ENCODE measurements around the gene GBA3.

Gene GBA3

DNA sequence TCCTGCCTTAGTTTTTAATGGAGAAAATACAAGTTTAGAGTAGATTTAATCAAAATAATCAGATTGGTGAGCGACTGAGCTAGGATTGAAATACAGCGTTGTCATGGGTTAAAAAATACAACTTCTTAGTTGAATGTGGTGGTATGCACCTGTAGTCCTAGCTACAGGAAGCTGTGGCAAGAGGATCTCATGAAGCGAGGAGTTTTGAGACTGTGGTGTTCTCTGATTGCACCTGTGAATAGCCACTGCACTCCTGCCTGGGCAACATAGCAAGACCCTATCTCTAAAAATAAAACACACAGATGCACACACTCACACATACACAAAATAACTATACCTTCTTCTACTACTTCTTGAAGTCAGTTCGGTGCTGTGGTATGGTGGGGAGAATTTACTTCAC lies 19.8 kb upstream of the GBA3 start:
- H3K4me3 ChIP-seq (ENCODE audit: low read length): no peak overlapping the region
- H2AFZ ChIP-seq (ENCODE audit: low read length): no peak overlapping the region
- H3K9me3 ChIP-seq (replicated peaks; ENCODE audit: insufficient read depth, low read length): no peaks in the 10 kb centered on the region
- peak; percentile 44 for DNase-seq
- H4K20me1 ChIP-seq (ENCODE audit: insufficient read depth, low read length): no peaks in the 10 kb centered on the region
- no peak overlapping the region for H3K9ac ChIP-seq (ENCODE audit: low read length)
- no peaks in the 10 kb centered on the region for H3K27me3 ChIP-seq (replicated peaks; ENCODE audit: insufficient read depth, low read length)
- H3K4me2 ChIP-seq (ENCODE audit: low read depth, low read length): no peak overlapping the region
- H3K9me2 ChIP-seq (replicated peaks; ENCODE audit: insufficient read depth, low read length): no peaks in the 10 kb centered on the region
- H3K36me3 ChIP-seq (replicated peaks; ENCODE audit: insufficient read depth, low read length): no peaks in the 10 kb centered on the region
- no peak overlapping the region for H3K27ac ChIP-seq (ENCODE audit: low read length)
- H3K4me1 ChIP-seq (ENCODE audit: low read length): peaks cover 7% of the 10 kb centered on the region
- no peaks in the 10 kb centered on the region for H3K79me2 ChIP-seq (ENCODE audit: low read length)
- TF ChIP-seq, protein P1, sequence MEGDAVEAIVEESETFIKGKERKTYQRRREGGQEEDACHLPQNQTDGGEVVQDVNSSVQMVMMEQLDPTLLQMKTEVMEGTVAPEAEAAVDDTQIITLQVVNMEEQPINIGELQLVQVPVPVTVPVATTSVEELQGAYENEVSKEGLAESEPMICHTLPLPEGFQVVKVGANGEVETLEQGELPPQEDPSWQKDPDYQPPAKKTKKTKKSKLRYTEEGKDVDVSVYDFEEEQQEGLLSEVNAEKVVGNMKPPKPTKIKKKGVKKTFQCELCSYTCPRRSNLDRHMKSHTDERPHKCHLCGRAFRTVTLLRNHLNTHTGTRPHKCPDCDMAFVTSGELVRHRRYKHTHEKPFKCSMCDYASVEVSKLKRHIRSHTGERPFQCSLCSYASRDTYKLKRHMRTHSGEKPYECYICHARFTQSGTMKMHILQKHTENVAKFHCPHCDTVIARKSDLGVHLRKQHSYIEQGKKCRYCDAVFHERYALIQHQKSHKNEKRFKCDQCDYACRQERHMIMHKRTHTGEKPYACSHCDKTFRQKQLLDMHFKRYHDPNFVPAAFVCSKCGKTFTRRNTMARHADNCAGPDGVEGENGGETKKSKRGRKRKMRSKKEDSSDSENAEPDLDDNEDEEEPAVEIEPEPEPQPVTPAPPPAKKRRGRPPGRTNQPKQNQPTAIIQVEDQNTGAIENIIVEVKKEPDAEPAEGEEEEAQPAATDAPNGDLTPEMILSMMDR (IDR thresholded peaks at IDR 0.05; ENCODE audit: low read length): no peak
- TF ChIP-seq EZH2phosphoT487 (IDR thresholded peaks at IDR 0.05; ENCODE audit: low read length): no peak
- H3F3A ChIP-seq (ENCODE audit: insufficient read depth, low read length): no peaks in the 10 kb centered on the region

DNA sequence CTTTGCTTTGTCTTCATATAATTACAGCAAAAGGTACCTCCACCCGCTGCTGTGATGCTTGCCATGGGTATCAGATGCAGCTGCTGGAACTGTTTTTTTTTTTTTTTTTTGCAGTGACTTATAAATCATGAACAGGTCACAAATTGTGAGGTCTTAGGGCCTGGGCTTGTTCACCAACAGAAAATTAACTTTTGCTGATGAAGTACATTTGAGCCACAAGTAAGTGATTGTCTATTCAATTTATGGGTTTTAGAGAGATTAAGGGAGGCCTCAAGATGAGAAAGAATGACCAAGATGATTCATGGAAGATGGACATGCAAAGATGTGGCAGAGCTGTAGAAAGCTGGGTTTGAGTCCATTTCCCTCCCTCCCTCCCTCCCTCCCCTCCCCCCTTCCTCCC lies 18.0 kb upstream of the GBA3 start:
- Histone ChIP-seq H3K27me3 (replicated peaks; ENCODE audit: insufficient read depth, low read length) (no peaks in the 10 kb centered on the region), H3K79me2 (ENCODE audit: low read length) (no peaks in the 10 kb centered on the region), H3K4me2 (ENCODE audit: low read depth, low read length) (no peak overlapping the region), H3K9me2 (replicated peaks; ENCODE audit: insufficient read depth, low read length) (no peaks in the 10 kb centered on the region), H2AFZ (ENCODE audit: low read length) (no peak overlapping the region), H3K4me3 (ENCODE audit: low read length) (no peak overlapping the region), H3K9ac (ENCODE audit: low read length) (no peak overlapping the region), H3K9me3 (replicated peaks; ENCODE audit: insufficient read depth, low read length) (no peaks in the 10 kb centered on the region), H3F3A (ENCODE audit: insufficient read depth, low read length) (no peaks in the 10 kb centered on the region), H3K27ac (ENCODE audit: low read length) (no peak overlapping the region), H3K4me1 (ENCODE audit: low read length) (no peaks in the 10 kb centered on the region), H3K36me3 (replicated peaks; ENCODE audit: insufficient read depth, low read length) (no peaks in the 10 kb centered on the region), H4K20me1 (ENCODE audit: insufficient read depth, low read length) (no peaks in the 10 kb centered on the region)
- DNase-seq: no peak
- TF ChIP-seq EZH2phosphoT487 (IDR thresholded peaks at IDR 0.05; ENCODE audit: low read length) (no peak), EZH2 (optimal IDR thresholded peaks at IDR 0.05; ENCODE audit: low read depth, low read length) (no peak)
- TF ChIP-seq, protein P1 (IDR thresholded peaks at IDR 0.05; ENCODE audit: low read length): no peak

DNA sequence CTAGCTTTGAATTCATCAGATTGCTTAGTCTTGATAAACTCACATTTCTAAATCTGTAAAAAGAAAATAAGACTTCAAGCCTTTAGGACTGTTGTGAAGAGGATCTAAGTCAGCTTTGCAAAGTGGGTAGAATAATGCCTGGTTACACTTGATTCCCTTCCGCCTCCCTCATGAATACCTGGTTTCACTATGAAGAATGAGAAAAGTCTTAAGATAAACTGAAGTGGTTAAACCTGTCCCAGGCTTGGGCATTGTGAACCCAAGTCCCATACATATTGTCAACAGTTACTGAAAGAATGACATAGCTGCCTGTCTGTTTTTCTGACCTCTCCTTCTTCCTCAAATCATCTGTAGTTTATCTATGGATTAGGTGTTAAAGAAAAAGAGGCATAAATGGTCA lies 16.7 kb upstream of the GBA3 start:
- Histone ChIP-seq H3K9ac (ENCODE audit: low read length) (no peak overlapping the region), H3K79me2 (ENCODE audit: low read length) (no peaks in the 10 kb centered on the region), H3F3A (ENCODE audit: insufficient read depth, low read length) (no peaks in the 10 kb centered on the region), H2AFZ (ENCODE audit: low read length) (no peak overlapping the region), H3K27me3 (replicated peaks; ENCODE audit: insufficient read depth, low read length) (no peaks in the 10 kb centered on the region), H3K4me3 (ENCODE audit: low read length) (no peak overlapping the region), H3K27ac (ENCODE audit: low read length) (no peak overlapping the region), H3K4me2 (ENCODE audit: low read depth, low read length) (no peak overlapping the region), H4K20me1 (ENCODE audit: insufficient read depth, low read length) (no peaks in the 10 kb centered on the region), H3K4me1 (ENCODE audit: low read length) (no peaks in the 10 kb centered on the region), H3K36me3 (replicated peaks; ENCODE audit: insufficient read depth, low read length) (no peaks in the 10 kb centered on the region), H3K9me3 (replicated peaks; ENCODE audit: insufficient read depth, low read length) (no peaks in the 10 kb centered on the region), H3K9me2 (replicated peaks; ENCODE audit: insufficient read depth, low read length) (no peaks in the 10 kb centered on the region)
- TF ChIP-seq EZH2phosphoT487 (IDR thresholded peaks at IDR 0.05; ENCODE audit: low read length) (no peak), EZH2 (optimal IDR thresholded peaks at IDR 0.05; ENCODE audit: low read depth, low read length) (no peak)
- TF ChIP-seq, protein P1 (IDR thresholded peaks at IDR 0.05; ENCODE audit: low read length): no peak
- no peak for DNase-seq
